K562 (cell line): Measurements from ENCODE around the gene RAX. TPM values are rescaled to one million over a fixed set of nuclear protein-coding genes. Genes with fewer than 3 reads are reported as not detected.

ENCODE experiments used
- ATAC-seq: fragments of 200-7000 bp; cut with Tn5 transposase; 3 replicates; pipeline ENCODE4 v1.9.1; 2020; ENCODE audit warnings: moderate library complexity
- BruUV-seq: library from RNA; stranded (reverse); fragments of 400-500 nt; replicated peaks from 2 replicates; lab custom pipeline; 2021; lab: Mats Ljungman, UMichigan
- CTCF ChIA-PET: fragments of 300-600 bp; formaldehyde crosslinking; extraction: SDS; loops from one replicate; lab custom pipeline; 2021; ENCODE audit warnings: low intra/inter-chr PET ratio; lab: Yijun Ruan, JAX
- POLR2A ChIA-PET: fragments of 300-600, 350-650 bp; sonication (Branson Sonifier 250); formaldehyde crosslinking; extraction: SDS; loops from one replicate; lab custom pipeline; 2021; ENCODE audit warnings: antibody characterized with exemption, inconsistent platforms; lab: Yijun Ruan, JAX
- DNase-seq, 4 experiments: peaks; one replicate each; pipeline versions ENCODE4 v3.0.0 to v3.0.0-alpha.2; 2011 to 2018; ENCODE audit warnings: low spot score in 3 of 4, mixed read lengths in 3 of 4; ENCODE audit errors: extremely low read depth in 1 of 4
- FAIRE-seq: peaks from 2 replicates; lab custom pipeline; 2011; peaks lifted over from hg19 to GRCh38; lab: Jason Lieb, UNC
- H2AFZ ChIP-seq: 2 replicates; pipeline ENCODE4 v1.6.0; 2011; ENCODE audit warnings: low read depth, low read length, control low read depth, inconsistent platforms
- H3K27ac ChIP-seq: fragments of 200-600 bp; 3 replicates; pipeline ENCODE4 v1.8.0; 2011; ENCODE audit warnings: low read depth, mild to moderate bottlenecking, control low read depth, inconsistent platforms, low read length, moderate library complexity, mixed read lengths; ENCODE audit errors: extremely low read depth
- H3K27me3 ChIP-seq, 2 experiments: fragments of 300-600 bp in 1 of 2; 2 replicates in 1 of 2; 3 replicates in 1 of 2; pipeline versions ENCODE4 v1.6.0 to v1.8.0; 2011; ENCODE audit warnings: inconsistent platforms in 2 of 2, low read length in 2 of 2, mild to moderate bottlenecking in 1 of 2, mixed read lengths in 1 of 2, moderate library complexity in 1 of 2; ENCODE audit not compliant: control insufficient read depth in 2 of 2, insufficient read depth in 2 of 2
- H3K36me3 ChIP-seq: fragments of 300-600 bp; 3 replicates; pipeline ENCODE4 v1.8.0; 2011; ENCODE audit warnings: mild to moderate bottlenecking, low read length, inconsistent platforms; ENCODE audit not compliant: control insufficient read depth, insufficient read depth
- H3K4me1 ChIP-seq, 2 experiments: fragments of 200-600 bp in 1 of 2; replicated peaks in 1 of 2; 2 replicates in 1 of 2; 3 replicates in 1 of 2; pipeline versions ENCODE4 v1.5.1 to v1.8.0; 2011; ENCODE audit warnings: inconsistent platforms in 2 of 2, low read length in 2 of 2, mild to moderate bottlenecking in 1 of 2, mixed read lengths in 1 of 2, moderate library complexity in 1 of 2; ENCODE audit not compliant: control insufficient read depth in 2 of 2, insufficient read depth in 2 of 2
- H3K4me2 ChIP-seq: 2 replicates; pipeline ENCODE4 v1.6.1; 2011; ENCODE audit warnings: low read length, control low read depth, inconsistent platforms, mixed read lengths; ENCODE audit not compliant: insufficient read depth
- H3K4me3 ChIP-seq: fragments of 200-600 bp; sonication (generic), shearing (Covaris generic); 2 replicates; pipeline ENCODE4 v1.5.1; 2016; ENCODE audit warnings: control low read depth, inconsistent platforms
- H3K79me2 ChIP-seq: fragments of 200-600 bp; 3 replicates; pipeline ENCODE4 v1.8.0; 2011; ENCODE audit warnings: low read length, inconsistent platforms; ENCODE audit not compliant: control insufficient read depth, insufficient read depth
- H3K9ac ChIP-seq, 2 experiments: 2 replicates each; pipeline versions ENCODE4 v1.6.0 to v1.6.1; 2011; ENCODE audit warnings: low read depth in 2 of 2, low read length in 2 of 2, control low read depth in 1 of 2, inconsistent platforms in 1 of 2, mild to moderate bottlenecking in 1 of 2, mixed read lengths in 1 of 2; ENCODE audit not compliant: insufficient read depth in 1 of 2
- H3K9me1 ChIP-seq: one replicate; pipeline ENCODE4 v1.6.0; 2011; ENCODE audit warnings: inconsistent platforms, mild to moderate bottlenecking, low read length, moderate library complexity; ENCODE audit not compliant: control insufficient read depth, insufficient read depth
- H3K9me3 ChIP-seq: replicated peaks from 2 replicates; pipeline ENCODE4 v1.5.1; 2011; ENCODE audit warnings: low read depth, low read length, inconsistent platforms; ENCODE audit not compliant: control insufficient read depth, insufficient read depth
- H4K20me1 ChIP-seq: replicated peaks from 2 replicates; pipeline ENCODE4 v1.6.1; 2011; ENCODE audit warnings: low read length, inconsistent platforms, mixed read lengths; ENCODE audit not compliant: control insufficient read depth, insufficient read depth
- FOXK2 ChIP-seq, 2 experiments: fragments of 450-650 bp; IDR thresholded peaks in 1 of 2; conservative IDR thresholded peaks in 1 of 2; 2 replicates each; pipeline ENCODE4 v1.6.1; 2016; ENCODE audit warnings: low read depth in 2 of 2, mild to moderate bottlenecking in 1 of 2
- GABPB1 ChIP-seq: sonication (generic); formaldehyde crosslinking; IDR thresholded peaks from 2 replicates; pipeline ENCODE4 v1.8.0; 2022; ENCODE audit warnings: mild to moderate bottlenecking, missing genetic modification reagents
- KHSRP ChIP-seq: fragments of 450-650 bp; IDR thresholded peaks from 2 replicates; pipeline ENCODE4 v1.6.1; 2017
- MLLT1 ChIP-seq, 2 experiments: fragments of 450-650 bp; IDR thresholded peaks; 2 replicates each; pipeline ENCODE4 v1.6.1; 2016
- POLR2AphosphoS5 ChIP-seq: IDR thresholded peaks from 2 replicates; pipeline ENCODE4 v1.6.1; 2011; ENCODE audit warnings: mild to moderate bottlenecking, low read depth, low read length, moderate library complexity; ENCODE audit not compliant: control insufficient read depth, insufficient read depth
- RBM15 ChIP-seq: fragments of 200-400 bp; formaldehyde crosslinking; IDR thresholded peaks from 2 replicates; pipeline ENCODE4 v1.6.1; 2018; ENCODE audit warnings: mild to moderate bottlenecking, low read length, moderate library complexity; ENCODE audit not compliant: insufficient read depth
- RNF2 ChIP-seq: sonication (generic); IDR thresholded peaks from 2 replicates; pipeline ENCODE4 v1.6.1; 2016
- SRSF9 ChIP-seq: fragments of 200-400 bp; formaldehyde crosslinking; IDR thresholded peaks from 2 replicates; pipeline ENCODE4 v1.6.1; 2017; ENCODE audit warnings: low read depth, low read length, borderline replicate concordance
- TAF15 ChIP-seq: fragments of 200-400 bp; formaldehyde crosslinking; IDR thresholded peaks from 2 replicates; pipeline ENCODE4 v1.6.1; 2017; ENCODE audit warnings: mild to moderate bottlenecking, low read depth, low read length, moderate library complexity
- THRB ChIP-seq: fragments of 450-650 bp; formaldehyde crosslinking; conservative IDR thresholded peaks from 2 replicates; pipeline ENCODE4 v1.4.0; 2022; ENCODE audit warnings: mild to moderate bottlenecking, missing genetic modification characterization
- ZBTB7A ChIP-seq: IDR thresholded peaks from 2 replicates; pipeline ENCODE4 v1.6.1; 2011; ENCODE audit warnings: low read depth, mild to moderate bottlenecking, low read length, moderate library complexity, borderline replicate concordance; ENCODE audit not compliant: control insufficient read depth
- ZBTB9 ChIP-seq: fragments of 450-650 bp; formaldehyde crosslinking; IDR thresholded peaks from 2 replicates; pipeline ENCODE4 v1.4.0; 2020; ENCODE audit warnings: mild to moderate bottlenecking, moderate library complexity
- ZC3H11A ChIP-seq: IDR thresholded peaks from 2 replicates; pipeline ENCODE4 v1.6.1; 2012; ENCODE audit warnings: low read depth, low read length, improper control_type of control experiment
- ZNF165 ChIP-seq: fragments of 250-450 bp; sonication (Bioruptor Pico); IDR thresholded peaks from 2 replicates; pipeline ENCODE4 v1.4.0; 2020; ENCODE audit warnings: borderline replicate concordance
- ZNF431 ChIP-seq: sonication (generic); formaldehyde crosslinking; IDR thresholded peaks from 2 replicates; pipeline ENCODE4 v1.8.0; 2022; ENCODE audit warnings: mild to moderate bottlenecking, missing genetic modification reagents
- ZNF445 ChIP-seq: fragments of 250-450 bp; sonication (Bioruptor Pico); IDR thresholded peaks from 2 replicates; pipeline ENCODE4 v1.4.0; 2020; ENCODE audit warnings: low read depth, mild to moderate bottlenecking, moderate library complexity
- ZNF707 ChIP-seq: fragments of 250-450 bp; sonication (Bioruptor Pico); conservative IDR thresholded peaks from 2 replicates; pipeline ENCODE4 v1.8.0; 2022; ENCODE audit warnings: inconsistent platforms, mild to moderate bottlenecking, moderate library complexity
- ZNF830 ChIP-seq: fragments of 250-450 bp; sonication (Bioruptor Pico); IDR thresholded peaks from 2 replicates; pipeline ENCODE4 v1.5.0; 2021; ENCODE audit warnings: mild to moderate bottlenecking
- ZSCAN32 ChIP-seq: fragments of 450-650 bp; formaldehyde crosslinking; IDR thresholded peaks from 2 replicates; pipeline ENCODE4 v1.4.0; 2020; ENCODE audit warnings: mild to moderate bottlenecking, moderate library complexity
- WGBS: fragments of 100-300 bp; shearing (Covaris generic); methylation state at CpG from one replicate; pipeline ENCODE4 v1.1.6; 2016; ENCODE audit warnings: low coverage, mixed read lengths; ENCODE audit not compliant: insufficient coverage; ENCODE audit errors: missing lambda C conversion rate; 5-methylcytosine and 5-hydroxymethylcytosine counted together
- in situ Hi-C: fragments of 300-500 bp; cut with MboI; formaldehyde crosslinking; loops from 4 replicates; pipeline ENCODE4 v1.15.0; 2018; ENCODE audit warnings: inconsistent platforms, mixed read lengths
- intact Hi-C: fragments of 100-400 bp; cut with micrococcal nuclease; formaldehyde crosslinking; loops from 2 replicates; pipeline ENCODE4 v1.14.2; 2022
- polyA plus RNA-seq, 8 experiments: library from polyadenylated mRNA; depleted of rRNA in 4 of 8; stranded (reverse) in 5 of 8; unstranded in 3 of 8; fragments of >200 nt; fragmentation: Nextera tagmentation in 2 of 8; fragmentation: Illumina TruSeq in 1 of 8; extraction: Ambion mirVana in 2 of 8; extraction: Trizol in 1 of 8; gene quantifications; 2 replicates each; pipeline versions ENCODE4 v1.2.1 to v1.2.3, GENCODE V29; 2011 to 2014; ENCODE audit warnings: inconsistent platforms in 1 of 8, missing spikeins in 1 of 8
- total RNA-seq, 7 experiments: library from RNA; depleted of rRNA in 6 of 7; stranded (reverse); fragments of >200 nt in 6 of 7; fragmentation: Illumina TruSeq in 2 of 7; extraction: Trizol in 2 of 7; gene quantifications; 2 replicates each; pipeline versions ENCODE4 v1.2.1 to v1.2.3, GENCODE V29; 2011 to 2021; ENCODE audit warnings: low replicate concordance in 1 of 7

The RAX gene
- total and polyA plus RNA-seq, 9 of the 15 experiments (the other 6 are each of a cell fraction or from before 2014, with no cell fraction given), result not detected

DNA sequence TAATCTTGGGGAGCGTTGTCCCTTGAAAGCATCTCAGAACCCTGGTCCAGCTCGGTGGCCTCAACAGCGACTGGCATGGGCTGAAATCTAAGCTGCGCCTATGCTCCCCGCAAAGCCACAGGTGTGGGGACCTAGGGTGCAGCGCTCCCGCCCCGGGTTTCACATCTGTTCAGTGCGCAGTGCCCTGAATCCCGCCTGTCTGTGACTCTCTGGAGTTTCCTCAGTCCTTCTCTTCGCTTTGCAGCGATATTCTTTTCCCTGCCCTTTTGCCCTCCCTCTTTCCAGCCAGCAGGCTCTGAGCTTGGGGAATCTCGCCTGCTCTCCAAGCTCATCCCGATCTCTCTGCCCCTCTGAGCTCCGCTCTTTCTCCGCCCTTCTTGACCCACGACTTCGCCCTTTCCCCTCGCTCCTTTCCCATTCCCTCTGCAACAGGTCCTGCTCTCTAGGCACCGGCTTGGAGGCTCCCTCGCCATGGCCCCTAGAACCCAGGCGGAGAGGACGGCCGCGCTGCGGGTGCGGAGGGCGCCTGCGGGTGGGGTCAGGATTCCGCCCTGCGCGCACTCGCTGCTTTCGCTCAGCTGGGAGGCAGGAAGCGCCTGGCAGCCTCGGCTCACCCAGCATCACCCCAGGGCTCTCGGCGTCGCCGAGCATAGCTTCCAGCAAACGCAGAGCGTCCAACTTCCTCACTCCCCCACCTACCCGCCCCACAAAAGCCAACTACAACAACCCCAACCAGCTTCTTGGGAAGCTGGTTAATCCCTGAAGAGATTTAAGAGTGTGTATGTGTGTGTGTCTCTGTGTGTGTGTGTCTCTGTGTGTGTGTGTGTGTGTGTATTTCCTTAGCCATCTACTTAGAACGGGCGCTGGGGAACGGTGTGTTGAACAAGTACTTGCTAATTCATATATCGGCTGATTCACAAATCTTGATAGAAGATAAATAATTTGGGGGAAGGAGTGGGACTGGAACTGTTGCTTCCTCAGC is 52.2 kb downstream of the RAX start:
- Histone ChIP-seq H3K27me3 (peaks cover 0 to 17% of the 10 kb centered on the region in 2 experiments; a peak in 2 of 5 replicates), H2AFZ (no peak overlapping the region), H3K4me1 (no peaks in the 10 kb centered on the region), H3K4me2 (no peak overlapping the region), H3K36me3 (no peaks in the 10 kb centered on the region), H3K27ac (no peak overlapping the region), H3K9ac (no peak overlapping the region), H3K9me3 (no peaks in the 10 kb centered on the region), H3K9me1 (no peaks in the 10 kb centered on the region), H3K4me3 (no peak overlapping the region), H3K79me2 (no peaks in the 10 kb centered on the region), H4K20me1 (no peaks in the 10 kb centered on the region)
- ATAC-seq, result no peak
- no TSS peak for BruUV-seq
- in situ Hi-C loops, result no loop called here
- 1% methylated on average over 23 of the region's 47 CpGs for WGBS
- intact Hi-C loops, result no loop called here
- FAIRE-seq, result no peak
- CTCF ChIA-PET, result no interaction called here
- POLR2A ChIA-PET, result no interaction called here
- DNase-seq, result no peak
- TF ChIP-seq ZNF707 (no peak), ZC3H11A (no peak), ZBTB7A (no peak), RNF2 (no peak), ZNF445 (CRISPR knock-in tag) (no peak), THRB (no peak), ZNF830 (CRISPR knock-in tag) (no peak), ZNF165 (CRISPR knock-in tag) (no peak), ZNF431 (CRISPR knock-in tag) (no peak), SRSF9 (no peak), FOXK2 (conservative IDR thresholded peaks at IDR 0.05 in 1 of 2, IDR thresholded peaks at IDR 0.05 in 1 of 2; ENCODE audit: low read depth in 2 of 2) (no peak), RBM15 (no peak), TAF15 (no peak), MLLT1 (IDR thresholded peaks at IDR 0.05) (no peak), ZBTB9 (no peak), KHSRP (no peak), ZSCAN32 (CRISPR knock-in tag) (no peak), POLR2AphosphoS5 (no peak), GABPB1 (CRISPR knock-in tag) (no peak)
